Kidney (tissue), 14 donors: ENCODE data around the gene KIF21A. TPM values are rescaled to one million over a fixed set of nuclear protein-coding genes. Genes with fewer than 3 reads are reported as not detected.
"Not testable (repeated sequence)": the region's sequence is repeated elsewhere in the genome, so short reads cannot be mapped to it uniquely, and the experiment has no call there.

Experiments
- DNase-seq, 5 donors: peaks; one replicate each; pipeline ENCODE4 v3.0.0-alpha.2; 2013 to 2020
- FAIRE-seq: peaks from 2 replicates; lab custom pipeline; 2012; peaks lifted over from hg19 to GRCh38; lab: Jason Lieb, UNC
- H3K27ac ChIP-seq, 2 donors: one replicate each; pipeline ENCODE4 v1.7.0; 2013; ENCODE audit warnings: low read depth in 2 of 2, low read length in 2 of 2, inconsistent platforms in 1 of 2
- H3K27me3 ChIP-seq: one replicate; pipeline ENCODE4 v1.7.1; 2013; ENCODE audit warnings: low read length, inconsistent platforms; ENCODE audit not compliant: control insufficient read depth, insufficient read depth
- H3K36me3 ChIP-seq, 3 donors: one replicate each; pipeline versions ENCODE4 v1.7.0 to v1.7.1; 2013; ENCODE audit warnings: low read length in 3 of 3, control low read depth in 1 of 3, inconsistent platforms in 1 of 3; ENCODE audit not compliant: insufficient read depth in 3 of 3, control insufficient read depth in 2 of 3
- H3K4me1 ChIP-seq, 3 donors: one replicate each; pipeline versions ENCODE4 v1.7.0 to v1.7.1; 2013; ENCODE audit warnings: low read length in 3 of 3, inconsistent platforms in 1 of 3, low read depth in 1 of 3; ENCODE audit not compliant: control insufficient read depth in 2 of 3, insufficient read depth in 2 of 3
- H3K4me3 ChIP-seq, 3 donors: one replicate each; pipeline versions ENCODE4 v1.7.0 to v1.8.1; 2013; ENCODE audit warnings: low read length in 3 of 3, control low read depth in 1 of 3, inconsistent platforms in 1 of 3
- H3K9ac ChIP-seq, 3 donors: one replicate each; pipeline versions ENCODE4 v1.7.0 to v1.7.1; 2013; ENCODE audit warnings: low read length in 3 of 3, control low read depth in 1 of 3, inconsistent platforms in 1 of 3
- H3K9me3 ChIP-seq, 3 donors: one replicate each; pipeline versions ENCODE4 v1.7.0 to v1.7.1; 2013; ENCODE audit warnings: low read length in 3 of 3, control low read depth in 1 of 3, inconsistent platforms in 1 of 3; ENCODE audit not compliant: control insufficient read depth in 2 of 3, insufficient read depth in 1 of 3
- intact Hi-C: fragments of 100-400 bp; cut with DNase I; formaldehyde crosslinking; loops from one replicate; pipeline ENCODE4 v1.11.1; 2022
- polyA plus RNA-seq: library from polyadenylated mRNA; stranded (reverse); fragments of 350-450 nt; fragmentation: Illumina TruSeq; extraction: RNeasy Lipid Tissue Mini Kit (QIAGEN cat#74804); gene quantifications from one replicate; pipeline ENCODE4 v1.2.3, GENCODE V29; 2014; ENCODE audit warnings: low read depth, low replicate concordance; ENCODE audit not compliant: insufficient read depth
- total RNA-seq: library from RNA; stranded (reverse); fragmentation: NEBNext Ultra II Directional; extraction: Animal tissue kit (Norgen Biotek cat#: 25700); gene quantifications from one replicate; pipeline ENCODE4 v1.2.1, GENCODE V29; 2021
- TF ChIP-seq, protein P1 (sequence below): IDR thresholded peaks from 3 replicates; pipeline ENCODE4 v1.5.1; 2012; ENCODE audit warnings: mild to moderate bottlenecking, moderate library complexity, borderline replicate concordance; ENCODE audit not compliant: insufficient read depth; ENCODE audit errors: extremely low read depth
- donor health status: control.
- donor health status: control.
- donor health status: control.
- donor health status: control.
- donor health status: control.
- donor health status: DM: yes; HTN: yes; CAD: no.
- donor health status: Normal renal cell carcinoma (clear cell type).

The KIF21A gene
- total and polyA plus RNA-seq, 2 donors from 2014 or later, result 16.8 to 25.7 TPM

DNA sequence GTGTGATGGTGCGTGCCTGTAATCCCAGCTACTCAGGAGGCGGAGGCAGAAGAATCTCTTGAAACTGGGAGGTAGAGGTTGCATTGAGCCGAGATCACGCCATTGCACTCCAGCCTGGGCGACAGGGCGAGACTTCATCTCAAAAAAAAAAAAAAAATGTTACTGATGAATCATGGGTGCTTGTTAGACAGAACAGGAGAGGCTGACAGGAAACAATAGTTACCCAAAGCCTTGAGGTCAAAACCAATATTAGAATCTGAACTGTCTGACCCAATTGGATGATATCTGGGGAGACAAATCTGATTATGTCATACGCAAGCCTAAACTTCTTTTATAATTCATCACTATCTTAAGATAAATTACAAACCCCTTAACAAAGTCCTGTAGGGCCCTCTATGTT is 40.7 kb upstream of the KIF21A start:
- no peaks in the 10 kb centered on the region for H3K27me3 ChIP-seq
- no peaks in the 10 kb centered on the region for H3K9me3 ChIP-seq
- no peak overlapping the region for H3K27ac ChIP-seq
- no peak overlapping the region for H3K9ac ChIP-seq
- no peaks in the 10 kb centered on the region for H3K36me3 ChIP-seq
- TF ChIP-seq, protein P1, sequence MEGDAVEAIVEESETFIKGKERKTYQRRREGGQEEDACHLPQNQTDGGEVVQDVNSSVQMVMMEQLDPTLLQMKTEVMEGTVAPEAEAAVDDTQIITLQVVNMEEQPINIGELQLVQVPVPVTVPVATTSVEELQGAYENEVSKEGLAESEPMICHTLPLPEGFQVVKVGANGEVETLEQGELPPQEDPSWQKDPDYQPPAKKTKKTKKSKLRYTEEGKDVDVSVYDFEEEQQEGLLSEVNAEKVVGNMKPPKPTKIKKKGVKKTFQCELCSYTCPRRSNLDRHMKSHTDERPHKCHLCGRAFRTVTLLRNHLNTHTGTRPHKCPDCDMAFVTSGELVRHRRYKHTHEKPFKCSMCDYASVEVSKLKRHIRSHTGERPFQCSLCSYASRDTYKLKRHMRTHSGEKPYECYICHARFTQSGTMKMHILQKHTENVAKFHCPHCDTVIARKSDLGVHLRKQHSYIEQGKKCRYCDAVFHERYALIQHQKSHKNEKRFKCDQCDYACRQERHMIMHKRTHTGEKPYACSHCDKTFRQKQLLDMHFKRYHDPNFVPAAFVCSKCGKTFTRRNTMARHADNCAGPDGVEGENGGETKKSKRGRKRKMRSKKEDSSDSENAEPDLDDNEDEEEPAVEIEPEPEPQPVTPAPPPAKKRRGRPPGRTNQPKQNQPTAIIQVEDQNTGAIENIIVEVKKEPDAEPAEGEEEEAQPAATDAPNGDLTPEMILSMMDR, result no peak
- H3K4me3 ChIP-seq, result no peak overlapping the region
- H3K4me1 ChIP-seq, result no peaks in the 10 kb centered on the region
- DNase-seq, result no peak
- no peak for FAIRE-seq
- intact Hi-C loops, result no loop called here

DNA sequence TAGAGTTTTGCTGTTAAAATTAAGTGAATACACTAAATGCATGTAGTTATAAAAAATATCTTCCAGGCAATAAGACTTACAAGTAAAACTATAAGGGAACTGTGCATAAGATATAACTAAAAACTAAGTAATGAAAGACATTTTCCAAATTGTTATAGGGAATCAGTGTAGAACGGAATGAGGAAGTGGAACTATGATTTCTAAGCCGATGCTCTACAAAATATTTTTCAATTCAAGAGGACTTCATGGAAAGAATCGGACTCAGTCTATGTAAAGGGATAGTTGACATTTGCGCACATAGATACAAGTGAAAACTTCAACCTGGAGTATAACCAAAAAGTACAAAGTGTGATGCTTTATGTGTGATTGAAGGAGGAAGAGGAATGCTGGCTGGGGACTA is 40.1 kb upstream of the KIF21A start:
- TF ChIP-seq, protein P1, result no peak
- no peak overlapping the region for H3K27ac ChIP-seq
- H3K9ac ChIP-seq, result no peak overlapping the region
- H3K4me1 ChIP-seq, result no peaks in the 10 kb centered on the region
- no peak for DNase-seq
- FAIRE-seq, result no peak
- intact Hi-C loops, result no loop called here
- no peaks in the 10 kb centered on the region for H3K36me3 ChIP-seq
- no peak overlapping the region for H3K4me3 ChIP-seq
- no peaks in the 10 kb centered on the region for H3K27me3 ChIP-seq
- no peaks in the 10 kb centered on the region for H3K9me3 ChIP-seq

DNA sequence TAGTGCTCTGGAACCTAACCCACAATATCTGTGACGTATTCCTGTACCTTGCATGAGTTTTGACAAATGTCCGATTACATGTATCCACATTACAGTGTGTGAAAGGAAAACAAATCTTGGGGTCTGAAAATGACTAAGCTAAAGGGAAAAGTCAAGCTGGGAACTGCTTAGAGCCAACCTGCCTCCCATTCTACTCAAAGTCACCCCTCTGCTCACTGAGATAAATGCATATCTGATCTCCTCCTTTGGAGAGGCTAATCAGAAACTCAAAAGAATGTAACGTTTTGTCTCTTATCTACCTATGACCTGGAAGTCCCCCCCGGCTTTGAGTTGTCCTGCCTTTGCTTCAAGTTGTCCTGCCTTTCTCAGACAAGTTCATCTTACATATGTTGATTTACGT is 34.0 kb upstream of the KIF21A start:
- DNase-seq (no peak), FAIRE-seq (no peak)
- intact Hi-C loops, result no loop called here
- no peaks in the 10 kb centered on the region for H3K36me3 ChIP-seq
- no peaks in the 10 kb centered on the region for H3K9me3 ChIP-seq
- no peak overlapping the region for H3K27ac ChIP-seq
- H3K4me1 ChIP-seq, result no peaks in the 10 kb centered on the region
- no peak overlapping the region for H3K9ac ChIP-seq
- TF ChIP-seq, protein P1, result no peak
- H3K27me3 ChIP-seq, result no peaks in the 10 kb centered on the region
- H3K4me3 ChIP-seq, result no peak overlapping the region

DNA sequence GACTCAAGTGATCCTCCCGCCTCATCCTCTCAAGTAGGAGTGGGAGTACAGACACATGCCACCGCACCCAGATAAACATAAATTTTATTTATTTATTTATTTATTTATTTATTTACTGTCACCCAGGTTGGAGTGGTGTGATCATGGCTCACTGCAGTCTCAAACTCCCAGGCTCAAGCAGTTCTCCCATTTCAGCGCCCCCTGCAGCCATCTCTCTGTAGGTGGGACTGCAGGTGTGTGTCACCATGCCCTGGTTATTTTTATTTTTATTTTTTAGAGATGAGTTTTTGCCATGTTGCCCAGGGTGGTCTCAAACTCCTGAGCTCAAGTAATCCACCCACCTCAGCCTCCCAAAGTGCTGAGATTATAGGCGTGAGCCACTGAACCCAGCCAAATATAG is 33.2 kb upstream of the KIF21A start:
- FAIRE-seq (no peak), DNase-seq (no peak)
- no peaks in the 10 kb centered on the region for H3K36me3 ChIP-seq
- intact Hi-C loops, result no loop called here
- TF ChIP-seq, protein P1, result no peak
- no peak overlapping the region for H3K27ac ChIP-seq
- no peak overlapping the region for H3K9ac ChIP-seq
- no peaks in the 10 kb centered on the region for H3K27me3 ChIP-seq
- H3K4me3 ChIP-seq, result no peak overlapping the region
- no peaks in the 10 kb centered on the region for H3K9me3 ChIP-seq
- H3K4me1 ChIP-seq, result no peaks in the 10 kb centered on the region

DNA sequence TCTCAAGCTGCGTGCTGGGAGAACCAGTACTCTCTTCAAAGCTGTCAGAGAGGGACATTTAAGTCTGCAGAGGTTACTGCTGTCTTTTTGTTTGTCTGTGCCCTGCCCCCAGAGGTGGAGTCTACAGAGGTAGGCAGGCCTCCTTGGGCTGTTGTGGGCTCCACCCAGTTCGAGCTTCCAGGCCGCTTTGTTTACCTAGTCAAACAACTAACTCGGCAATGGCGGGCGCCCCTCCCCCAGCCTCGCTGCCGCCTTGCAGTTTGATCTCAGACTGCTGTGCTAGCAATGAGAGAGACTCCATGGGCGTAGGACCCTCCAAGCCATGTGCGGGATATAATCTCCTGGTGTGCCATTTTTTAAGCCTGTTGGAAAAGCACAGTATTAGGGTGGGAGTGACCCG is 32.2 kb upstream of the KIF21A start:
- FAIRE-seq, intact Hi-C loops, H3K27me3 ChIP-seq, H3K27ac ChIP-seq, H3K4me1 ChIP-seq, H3K9ac ChIP-seq, H3K9me3 ChIP-seq, DNase-seq, H3K36me3 ChIP-seq, H3K4me3 ChIP-seq: not testable (repeated sequence)
